GM15510 (cell line): ENCODE results near the gene SRGAP3.

Source experiments
- POLR2A ChIP-seq: IDR thresholded peaks from 3 replicates; pipeline ENCODE4 v1.6.1; 2011; ENCODE audit warnings: borderline replicate concordance; ENCODE audit not compliant: insufficient read length; ENCODE audit errors: extremely low read depth

Gene SRGAP3

DNA sequence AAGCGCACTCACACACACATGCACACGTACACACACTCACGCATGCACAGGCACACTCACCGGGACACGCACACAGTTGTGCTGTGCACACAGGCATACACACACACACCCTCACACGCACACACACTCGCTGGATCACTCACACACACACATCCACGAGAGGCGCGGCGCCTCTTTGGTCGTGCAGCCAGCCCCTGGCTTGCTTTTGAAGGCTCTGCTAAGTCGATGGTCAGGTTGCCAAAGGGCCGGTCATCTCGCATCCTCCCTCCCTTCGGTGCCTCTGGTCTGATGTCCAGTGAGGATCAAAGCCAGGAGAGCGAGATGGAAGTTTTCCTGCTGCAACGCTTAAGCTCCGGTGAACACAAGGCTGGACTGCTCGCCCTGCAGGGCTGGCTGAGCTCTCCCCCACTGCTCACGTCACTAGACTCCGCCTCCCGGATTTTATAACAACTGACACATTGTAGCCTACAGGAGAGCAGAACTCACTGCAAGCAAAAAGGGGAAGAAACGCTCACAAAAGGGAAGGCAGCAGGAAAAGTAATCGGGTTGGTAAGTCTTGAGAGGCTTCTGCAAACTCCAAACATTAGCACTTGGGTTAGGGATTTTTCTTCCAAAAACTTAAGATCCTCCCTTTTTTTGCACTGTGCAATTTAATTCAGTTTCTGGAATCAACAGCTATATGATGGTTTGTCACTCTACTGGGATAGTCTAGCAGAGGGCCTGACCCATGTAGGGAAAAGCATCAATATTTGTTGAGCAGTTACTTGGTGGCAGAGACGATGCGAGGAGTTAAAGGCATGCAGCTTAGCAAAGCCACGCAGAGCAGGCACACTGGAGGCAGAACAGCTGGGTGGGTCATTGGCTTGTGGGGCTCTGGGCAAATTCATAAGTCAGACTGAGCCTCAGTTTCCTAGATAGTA is at the start of gene SRGAP3:
SRGAP3 (minus strand) TSS at position 374 of the 920 bp plus-strand sequence. CDS start 695 bp downstream, outside the sequence.
- no peak for TF ChIP-seq POLR2A

DNA sequence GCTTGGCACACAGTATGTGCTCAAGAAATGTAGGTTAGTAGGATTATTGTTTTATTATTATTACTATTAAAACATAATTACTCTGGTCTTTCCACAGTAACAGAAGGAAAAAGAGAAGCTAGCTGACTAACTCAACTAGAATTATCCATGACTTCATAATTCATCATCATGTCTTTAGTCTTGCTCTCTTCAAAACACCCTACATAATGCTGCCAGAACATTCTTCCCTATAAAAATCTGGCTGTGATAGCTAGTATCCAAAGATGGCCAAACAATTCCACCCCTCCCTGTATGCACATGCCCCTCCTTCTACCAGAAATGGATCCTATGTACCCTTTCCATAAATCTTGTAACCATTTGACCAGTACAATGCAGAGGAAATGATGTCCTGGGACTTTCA is 48.8 kb upstream of the SRGAP3 start:
- no peak for TF ChIP-seq POLR2A

DNA sequence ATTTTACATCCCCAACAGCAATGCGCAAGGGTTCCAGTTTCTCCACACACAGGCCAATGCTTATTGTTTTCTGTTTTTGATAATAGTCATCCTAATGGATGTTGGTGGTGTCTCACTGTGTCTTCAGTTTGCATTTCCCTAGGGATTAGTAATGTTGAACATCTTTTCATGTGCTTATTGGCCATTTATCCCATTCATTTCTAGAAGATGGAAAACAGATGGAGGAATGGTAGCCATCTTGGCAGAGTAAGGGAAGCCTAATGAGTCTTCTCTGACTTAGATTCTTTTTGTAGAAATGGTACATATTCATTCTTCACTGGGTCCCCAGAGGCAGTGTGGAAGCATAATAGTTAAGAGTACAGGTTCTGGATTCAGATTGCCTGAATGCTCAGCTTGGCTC is 46.8 kb upstream of the SRGAP3 start:
- TF ChIP-seq POLR2A: no peak

- no peak for TF ChIP-seq POLR2A
These were observed 45.6 kb upstream of the SRGAP3 start for GRCh38 chr3:9295007-9295406.

GRCh38 chr3:9293076-9293475 is 43.6 kb upstream of the SRGAP3 start:
- no peak for TF ChIP-seq POLR2A

DNA sequence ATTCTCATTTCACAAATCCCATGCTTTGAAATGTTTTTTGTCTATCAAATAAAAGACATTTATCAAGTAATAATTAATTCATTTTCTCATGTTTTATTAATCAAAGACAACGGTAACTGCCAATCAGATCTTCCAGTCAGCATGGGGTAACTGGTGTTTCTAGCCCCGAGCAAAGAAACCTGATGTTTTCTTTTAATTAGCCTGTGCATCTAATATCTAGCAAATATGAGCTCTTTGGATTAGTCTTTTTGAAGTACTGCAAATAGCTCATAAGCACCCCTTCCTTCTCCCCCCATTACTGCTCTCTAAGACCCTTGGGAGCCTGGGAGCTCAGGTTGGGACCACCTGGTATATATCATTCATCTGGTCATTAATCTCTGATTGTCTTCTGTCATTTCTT is 43.1 kb upstream of the SRGAP3 start:
- TF ChIP-seq POLR2A: no peak

GRCh38 chr3:9291821-9292410 is 42.5 kb upstream of the SRGAP3 start:
- TF ChIP-seq POLR2A: no peak

GRCh38 chr3:9290566-9290965 is 41.1 kb upstream of the SRGAP3 start:
- no peak for TF ChIP-seq POLR2A

DNA sequence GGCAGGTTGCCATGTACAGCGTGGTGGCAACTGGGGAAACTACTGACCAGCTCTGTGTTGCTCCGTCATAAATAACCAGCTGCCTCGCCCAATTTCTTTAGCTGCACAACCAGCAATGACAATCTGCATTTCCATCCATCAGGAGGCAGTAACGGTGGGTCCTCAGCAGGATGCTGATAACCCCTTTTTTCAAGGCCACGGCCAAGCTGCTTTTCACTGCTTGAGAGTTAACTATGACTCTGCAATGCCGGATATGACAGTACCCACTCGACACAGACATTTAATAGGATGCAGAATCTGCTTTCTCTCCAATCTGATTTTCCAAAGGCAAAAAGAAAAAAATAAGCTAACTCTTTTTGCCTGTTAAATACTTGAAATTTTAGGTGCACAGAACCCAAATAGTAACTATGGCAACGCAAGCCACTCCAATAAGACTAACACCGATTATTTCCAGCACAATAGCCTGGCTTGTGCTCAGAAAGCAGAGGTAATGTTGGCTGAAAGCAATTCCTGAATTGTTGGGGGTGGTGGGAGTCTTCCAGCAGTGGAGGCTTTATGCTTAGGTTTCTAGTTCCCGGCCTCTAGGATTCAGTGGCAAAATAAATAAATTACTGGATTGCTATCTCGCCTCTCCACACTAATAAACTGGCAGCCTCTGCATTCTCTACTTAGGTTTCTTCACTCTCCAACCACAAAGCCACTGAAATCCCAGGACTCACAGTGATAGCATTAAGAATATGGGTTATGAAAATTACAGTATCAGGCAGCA is 31.2 kb upstream of the SRGAP3 start:
- no peak for TF ChIP-seq POLR2A

DNA sequence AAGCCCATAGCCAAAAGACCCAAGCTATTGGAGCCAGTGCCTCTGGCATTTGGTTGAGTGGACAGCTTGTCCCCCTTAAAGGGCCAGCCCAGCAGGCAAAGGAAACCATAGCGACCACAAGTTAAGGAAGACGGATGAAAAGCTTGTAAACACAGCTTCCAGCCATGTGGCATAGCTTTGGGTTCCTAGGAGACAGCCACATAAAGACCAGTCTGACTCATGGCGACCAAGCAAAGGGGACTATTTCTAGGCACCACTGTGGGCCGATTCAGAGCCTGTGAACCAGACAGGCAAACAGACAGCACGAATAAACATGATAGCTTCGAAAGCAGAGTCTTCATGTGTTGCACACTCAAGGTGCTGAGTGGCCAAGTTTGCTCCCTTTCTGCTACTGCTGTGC is 30.5 kb upstream of the SRGAP3 start:
- no peak for TF ChIP-seq POLR2A

DNA sequence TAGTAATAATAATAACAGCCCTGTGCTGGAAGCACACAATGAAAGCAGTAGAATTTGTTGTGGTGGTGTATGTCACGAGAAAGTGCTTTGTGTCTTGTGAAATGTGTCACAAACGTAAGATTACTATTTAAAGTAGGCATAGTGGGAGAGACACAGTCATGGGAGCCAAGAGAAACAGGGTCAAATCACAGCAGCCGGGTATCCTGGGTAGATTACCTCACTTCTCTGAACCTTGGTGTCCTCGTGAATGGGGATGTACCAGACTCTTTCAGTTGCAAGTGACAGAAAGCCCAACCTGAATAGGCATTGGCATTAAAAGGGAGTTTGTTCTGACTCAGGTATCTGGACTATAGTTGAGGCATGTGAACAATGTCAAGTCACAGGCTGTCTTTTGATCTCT is 29.1 kb upstream of the SRGAP3 start:
- no peak for TF ChIP-seq POLR2A

- no peak for TF ChIP-seq POLR2A
These were observed 28.6 kb upstream of the SRGAP3 start for GRCh38 chr3:9278085-9278484.

GRCh38 chr3:9276761-9277370 is 27.4 kb upstream of the SRGAP3 start:
- no peak for TF ChIP-seq POLR2A

- TF ChIP-seq POLR2A: no peak
These were observed 22.5 kb upstream of the SRGAP3 start for GRCh38 chr3:9271903-9272302.

- no peak for TF ChIP-seq POLR2A
These were observed 21.3 kb upstream of the SRGAP3 start for GRCh38 chr3:9270704-9271103.

DNA sequence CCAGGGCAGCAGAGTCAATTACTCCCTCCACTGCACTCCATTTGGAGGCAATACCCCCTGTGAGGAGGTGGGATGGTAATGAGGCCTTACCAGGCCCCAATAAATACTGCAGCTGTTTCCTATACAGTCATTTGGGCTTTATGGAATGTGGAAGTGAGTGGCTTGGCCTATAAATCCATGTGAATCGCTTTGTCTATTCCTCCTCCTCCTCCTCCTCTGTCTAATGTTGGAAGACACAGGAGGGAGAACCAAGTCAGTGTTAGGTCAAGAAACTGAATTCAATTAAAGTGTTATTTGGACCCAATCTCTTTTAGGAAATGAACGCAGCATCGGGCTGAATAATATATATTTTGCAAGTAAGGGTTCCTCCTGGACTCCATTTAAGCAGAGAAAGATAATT is 17.3 kb upstream of the SRGAP3 start:
- TF ChIP-seq POLR2A: no peak

GRCh38 chr3:9260305-9260704 is 10.9 kb upstream of the SRGAP3 start:
- TF ChIP-seq POLR2A: no peak
